Measurements from ENCODE around the gene GRIK4.

Gene GRIK4

DNA sequence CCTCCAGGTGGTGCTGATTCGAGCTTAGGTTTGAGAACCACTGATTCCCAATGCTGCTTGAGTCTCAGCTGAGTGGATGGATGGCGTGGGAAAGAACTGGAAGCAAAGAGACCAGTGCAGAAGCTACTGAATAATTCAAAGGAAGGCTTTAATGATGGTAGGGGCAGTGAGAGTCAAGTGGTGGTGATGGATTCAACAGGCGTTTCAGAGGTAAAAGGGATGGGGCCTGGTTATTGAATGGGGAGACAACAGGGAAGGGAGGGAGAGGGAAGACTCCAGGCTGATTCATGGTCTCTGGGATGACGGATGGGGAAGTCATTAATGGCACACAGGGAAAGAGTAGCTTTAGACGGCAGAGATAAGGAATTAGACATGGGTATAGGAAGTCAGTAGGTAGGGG, 408.0 kb downstream of the GRIK4 start:
- no peak for FAIRE-seq

DNA sequence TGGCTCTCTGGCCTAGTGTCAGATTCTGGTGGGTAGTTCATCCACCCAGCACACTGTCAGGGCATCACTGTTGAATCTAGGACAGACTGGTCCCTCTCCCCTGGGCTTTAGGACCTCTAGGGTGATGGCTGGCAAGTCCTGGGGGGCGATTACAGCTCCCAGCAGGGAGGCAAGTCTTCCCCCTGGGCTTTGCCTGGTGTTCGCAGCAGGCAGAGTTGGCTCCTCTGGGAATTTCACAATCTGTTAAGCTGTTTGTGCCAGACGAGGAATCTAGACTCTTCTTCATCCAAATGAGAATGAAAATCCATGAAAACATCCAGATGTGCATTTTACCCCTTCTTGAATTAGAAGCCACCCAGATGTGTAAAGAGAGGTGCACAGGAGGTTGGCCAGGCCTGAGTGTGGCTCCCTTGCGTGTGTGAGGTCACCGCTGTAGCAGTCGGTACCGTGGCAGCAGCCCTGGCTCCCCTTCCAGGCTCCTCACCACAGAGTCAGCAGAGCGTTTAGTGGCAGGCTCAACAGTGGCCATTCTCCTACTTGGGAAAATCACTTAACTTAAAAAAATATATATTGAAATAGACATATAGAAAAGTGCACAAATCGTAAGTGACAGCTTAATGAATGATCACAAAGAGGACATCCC, 412.4 kb downstream of the GRIK4 start:
- FAIRE-seq: no peak
- no peak for DNase-seq (ENCODE audit: insufficient read length, low spot score)

More for the DNA sequence above, 408.0 kb downstream of the GRIK4 start:
- DNase-seq (ENCODE audit: insufficient read length, low spot score): no peak

DNA sequence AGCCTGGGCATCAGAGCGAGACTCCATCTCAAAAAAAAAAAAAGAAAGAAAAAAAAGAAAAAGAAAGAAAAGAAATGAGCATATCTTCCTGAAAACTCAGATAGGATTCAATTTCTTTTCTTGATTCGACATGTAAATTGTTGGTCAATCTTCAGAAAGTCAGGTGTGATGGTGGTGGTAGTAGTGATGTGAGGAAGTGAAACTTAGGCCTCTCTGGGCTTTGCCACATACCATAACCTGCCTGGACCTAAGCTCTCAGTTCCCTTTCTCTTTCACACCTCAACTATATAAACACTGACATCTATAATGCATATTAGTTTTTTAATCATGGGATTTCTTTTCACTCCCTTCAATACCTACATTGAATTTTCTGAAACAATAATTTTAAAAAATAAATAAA, 414.4 kb downstream of the GRIK4 start:
- FAIRE-seq (no peak), DNase-seq (ENCODE audit: insufficient read length, low spot score) (no peak)

DNA sequence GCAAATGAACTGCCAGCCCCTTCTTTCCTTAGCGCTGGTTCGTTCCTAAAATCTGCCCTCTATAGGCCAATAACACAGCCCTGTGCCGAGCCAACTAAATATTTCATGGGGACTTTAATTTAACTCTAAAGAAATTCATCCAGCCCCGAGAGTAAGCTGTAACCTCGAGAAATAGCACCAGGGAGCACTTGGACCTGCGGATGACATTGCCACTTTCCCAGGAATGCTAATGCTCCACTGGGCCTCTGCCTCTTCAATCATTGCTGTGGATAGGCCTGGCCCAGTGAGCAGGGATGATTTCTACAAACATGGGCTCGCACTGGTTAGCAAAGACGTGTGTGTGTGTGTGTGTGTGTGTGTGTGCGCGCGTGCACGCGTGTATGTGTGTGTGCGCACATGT, 417.1 kb downstream of the GRIK4 start:
- DNase-seq (ENCODE audit: insufficient read length, low spot score) (no peak), FAIRE-seq (no peak)

DNA sequence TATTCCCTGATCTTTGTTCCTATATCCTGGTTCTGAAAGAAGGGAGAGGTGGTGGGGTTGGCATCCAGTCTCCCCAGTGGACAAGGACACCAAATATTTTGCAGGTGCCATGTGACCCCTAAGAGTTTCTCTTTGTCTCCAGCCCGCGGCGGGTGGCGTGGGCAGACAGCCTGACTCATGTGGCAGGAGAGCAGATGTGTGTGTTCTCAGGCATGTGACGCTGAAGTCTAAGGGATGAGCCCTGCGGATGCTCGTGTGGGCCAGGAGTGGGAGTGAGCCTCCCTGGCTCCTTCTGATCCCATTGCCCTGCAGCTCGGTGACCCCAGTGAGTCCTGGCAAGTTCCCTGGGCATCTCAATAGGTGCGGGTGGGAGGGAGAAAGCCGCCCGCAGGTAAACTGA, 417.5 kb downstream of the GRIK4 start:
- FAIRE-seq (no peak), DNase-seq (ENCODE audit: insufficient read length, low spot score) (no peak)

DNA sequence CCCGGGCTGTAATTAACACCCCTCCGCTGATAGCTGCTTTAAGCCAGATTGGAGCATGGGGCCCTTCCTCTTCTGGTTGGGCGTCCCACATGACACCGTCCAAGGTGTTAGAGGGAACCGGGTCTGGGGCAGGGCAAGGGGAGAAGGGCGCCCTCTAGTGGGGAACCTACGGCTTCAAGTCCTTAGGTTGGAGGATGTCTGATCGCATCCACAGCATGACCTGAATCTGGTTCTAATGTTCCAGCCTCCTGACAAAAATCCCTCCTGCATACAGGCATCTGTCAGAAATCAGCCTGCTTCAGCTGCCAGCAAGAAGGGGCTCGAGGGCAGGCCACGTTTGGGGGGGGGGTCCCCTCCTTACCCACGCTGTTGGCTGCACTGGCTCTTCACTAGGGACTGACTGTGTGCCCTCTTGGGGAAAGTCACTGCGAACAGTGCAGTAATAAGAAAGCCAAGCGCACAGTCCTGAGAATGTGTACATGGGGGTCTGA, 418.2 kb downstream of the GRIK4 start:
- DNase-seq (ENCODE audit: insufficient read length, low spot score) (peak; percentile 52), FAIRE-seq (no peak)

DNA sequence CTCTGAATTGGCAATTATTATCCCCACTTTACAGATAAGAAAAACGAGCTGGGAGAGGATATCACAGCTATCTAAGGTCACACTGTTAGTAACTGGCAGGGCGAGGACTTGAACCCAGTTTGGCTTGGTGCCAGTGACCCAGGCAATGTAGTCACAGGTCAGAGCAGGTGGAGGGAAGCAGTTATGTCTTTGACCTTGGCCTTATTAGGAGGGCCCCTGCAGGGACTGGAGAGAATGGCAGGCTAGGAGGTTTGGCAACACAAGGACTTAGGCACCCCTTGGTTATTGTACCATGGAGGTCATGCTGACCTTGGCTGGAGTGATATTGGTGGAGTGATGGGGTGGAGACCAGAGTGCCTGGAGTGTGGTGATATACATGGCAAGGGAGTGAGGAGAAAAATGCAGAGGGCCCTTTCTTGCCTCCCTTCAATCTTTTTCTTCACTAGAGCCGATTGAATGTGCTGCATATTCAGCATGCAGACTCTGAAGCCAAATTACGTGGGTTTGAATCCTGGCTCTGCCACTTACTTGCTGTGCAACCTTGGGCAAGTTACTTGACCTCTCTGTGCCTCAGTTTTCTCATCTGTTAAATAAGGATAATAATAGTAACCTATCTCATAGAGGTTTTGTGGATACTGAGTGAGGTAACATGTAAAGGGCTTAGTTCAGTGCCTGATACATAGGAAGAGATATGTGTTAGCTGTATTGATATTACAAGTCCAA, 419.7 kb downstream of the GRIK4 start:
- no peak for DNase-seq (ENCODE audit: insufficient read length, low spot score)

DNA sequence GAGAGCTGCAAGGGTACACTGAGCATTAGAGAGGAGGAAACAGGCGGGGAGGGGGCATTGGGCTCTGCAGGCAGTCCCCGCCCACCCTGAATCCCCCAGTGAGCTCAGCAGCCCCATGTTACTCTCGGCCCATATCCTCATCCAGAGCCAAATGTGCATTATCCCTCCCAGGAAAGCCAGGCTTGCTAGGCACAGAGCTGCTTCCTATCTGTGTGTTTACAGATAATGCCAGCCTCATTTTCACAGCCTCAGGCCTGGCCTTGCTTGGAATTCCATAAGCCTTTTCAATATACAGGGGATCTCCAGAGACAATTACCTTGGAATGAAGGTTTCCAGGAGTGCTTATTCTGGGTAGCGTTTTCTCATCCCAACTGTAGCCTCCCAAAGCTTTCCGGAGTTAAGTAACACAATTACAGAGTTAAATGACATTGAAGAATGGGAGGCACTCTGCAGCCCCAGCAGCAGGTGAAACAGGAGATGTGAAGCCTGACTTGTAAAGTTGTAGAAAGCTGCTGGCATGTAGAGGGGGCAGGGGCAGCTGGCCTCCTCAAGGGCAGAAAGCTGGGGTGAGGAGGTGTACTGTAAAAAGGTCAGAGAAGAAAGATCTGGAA, 420.9 kb downstream of the GRIK4 start:
- DNase-seq (ENCODE audit: insufficient read length, low spot score) (no peak), FAIRE-seq (no peak)

More for the DNA sequence above, 419.7 kb downstream of the GRIK4 start:
- FAIRE-seq: no peak

DNA sequence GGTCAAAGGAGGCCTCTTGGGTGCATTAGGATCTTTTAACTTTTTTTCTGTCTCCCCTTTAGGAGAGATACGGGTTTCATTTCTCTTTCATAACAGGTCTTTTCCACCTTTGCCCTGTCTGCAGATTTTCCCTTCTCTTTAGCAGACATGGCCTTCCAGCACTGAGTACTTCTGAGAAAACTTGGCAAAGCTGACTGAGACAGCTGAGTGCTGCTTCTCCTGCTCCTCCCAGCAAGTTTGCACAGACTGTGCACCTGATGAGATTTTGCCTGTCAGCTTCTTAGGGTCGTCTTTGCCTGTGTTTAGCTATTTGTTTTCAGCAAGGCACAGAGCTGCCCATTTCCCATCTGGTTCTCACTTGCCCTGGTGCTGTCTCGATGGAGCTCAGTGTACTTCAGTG, 424.8 kb downstream of the GRIK4 start:
- no peak for DNase-seq (ENCODE audit: insufficient read length, low spot score)
- no peak for FAIRE-seq

DNA sequence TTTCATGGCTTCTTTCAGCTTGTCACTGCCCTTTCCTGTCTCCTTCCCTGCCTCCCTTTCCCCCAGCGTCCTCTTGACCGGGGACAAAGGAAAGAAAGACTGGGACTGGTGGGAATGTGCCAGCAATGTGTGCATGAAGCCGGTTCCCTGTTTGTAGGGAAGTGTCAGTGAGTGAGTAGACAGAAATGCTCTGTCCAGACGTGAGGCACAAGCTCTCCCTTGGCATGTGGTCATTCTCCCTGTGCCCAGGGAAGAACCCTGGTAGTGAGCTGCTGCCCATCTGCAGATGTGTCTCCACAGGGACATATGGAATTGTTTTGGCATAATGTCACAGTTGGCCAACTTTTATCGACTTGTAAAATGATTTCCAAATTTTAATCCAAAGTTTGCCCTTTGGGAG, 426.0 kb downstream of the GRIK4 start:
- FAIRE-seq (no peak), DNase-seq (ENCODE audit: insufficient read length, low spot score) (no peak)

DNA sequence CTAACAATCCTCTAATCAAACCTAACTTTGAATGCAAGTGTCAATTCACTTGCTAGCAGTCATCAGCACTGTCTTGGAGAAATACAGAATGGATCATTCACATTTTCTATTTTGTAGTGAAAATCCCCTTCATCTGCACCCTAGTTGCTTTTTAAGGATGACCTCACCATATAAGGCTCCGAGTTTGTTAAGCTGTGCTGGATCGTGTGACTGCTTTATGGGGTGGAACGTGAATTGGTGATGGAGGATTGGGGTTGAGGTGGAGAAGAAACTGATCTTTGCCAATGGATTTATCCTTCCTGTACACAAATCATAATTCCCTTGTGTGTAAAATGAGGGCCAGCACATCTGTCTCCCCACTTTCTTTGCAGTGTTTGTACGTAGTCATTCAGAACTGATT, 426.7 kb downstream of the GRIK4 start:
- FAIRE-seq (no peak), DNase-seq (ENCODE audit: insufficient read length, low spot score) (no peak)

DNA sequence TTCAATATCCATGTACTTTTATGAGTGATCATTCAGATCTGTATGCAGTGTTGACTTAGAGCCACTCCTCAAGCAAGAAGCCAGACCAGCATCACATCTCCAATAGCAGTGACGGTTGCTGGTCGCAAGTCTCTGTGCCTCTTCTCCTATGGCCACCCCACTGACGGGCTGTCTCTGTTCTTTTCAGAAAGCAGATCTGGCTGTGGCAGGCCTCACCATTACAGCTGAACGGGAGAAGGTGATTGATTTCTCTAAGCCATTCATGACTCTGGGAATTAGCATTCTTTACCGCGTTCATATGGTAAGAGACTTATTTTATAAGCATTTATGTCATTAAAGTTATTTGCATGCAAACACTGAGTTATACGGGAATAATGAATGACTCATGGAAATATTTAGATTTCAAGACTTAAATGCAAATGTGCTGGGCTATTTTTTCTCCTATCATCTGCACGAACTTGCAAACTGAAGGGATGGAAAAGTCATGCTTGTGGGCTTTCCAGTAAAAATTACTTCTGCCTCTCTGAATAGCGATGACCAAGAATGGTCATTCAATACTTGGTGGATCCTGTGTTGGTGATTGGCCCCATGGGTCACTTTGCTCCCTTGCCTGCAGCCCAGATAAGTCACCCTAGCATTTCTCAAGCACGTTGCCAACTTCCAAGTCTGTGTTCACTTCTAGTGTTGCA, 428.8 kb downstream of the GRIK4 start:
- FAIRE-seq (no peak), DNase-seq (ENCODE audit: insufficient read length, low spot score) (no peak)

DNA sequence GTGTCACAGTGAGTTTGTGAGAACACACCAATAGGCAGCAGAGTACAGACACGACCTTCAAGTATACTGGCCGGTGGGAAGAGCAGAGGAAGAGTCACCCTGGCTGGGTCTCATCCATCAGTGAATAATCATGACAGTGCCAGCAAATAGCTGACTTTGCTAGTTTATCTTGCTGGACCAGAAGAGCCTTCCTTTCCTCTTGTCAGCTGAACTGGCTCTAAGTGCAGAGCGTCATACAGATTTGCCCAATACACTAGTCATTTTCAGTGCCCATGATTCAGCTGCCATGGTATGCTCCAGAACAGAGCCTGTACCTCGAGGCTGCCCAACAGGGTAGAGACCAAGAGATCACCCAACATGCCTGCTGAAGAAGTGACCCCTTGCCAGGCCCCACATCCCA, 429.5 kb downstream of the GRIK4 start:
- FAIRE-seq (no peak), DNase-seq (ENCODE audit: insufficient read length, low spot score) (no peak)

DNA sequence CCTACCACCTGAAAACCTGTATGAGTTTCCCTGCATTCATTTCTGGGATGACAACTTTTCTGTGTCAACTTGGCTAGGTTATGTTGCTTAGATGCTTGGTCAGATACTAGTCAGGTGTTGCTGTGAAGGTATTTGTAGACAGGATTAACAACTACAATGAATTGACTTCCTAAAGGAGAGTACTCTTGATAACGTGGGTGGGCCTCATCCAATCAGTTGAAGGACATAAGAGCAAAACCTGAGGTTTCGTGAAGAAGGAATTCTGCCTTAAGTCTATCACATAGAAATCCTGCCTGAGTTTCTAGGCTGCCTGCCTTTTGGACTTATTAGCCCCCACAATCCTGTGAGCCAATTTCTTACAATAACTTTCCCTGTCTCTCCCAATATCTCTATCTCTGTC, 431.2 kb downstream of the GRIK4 start:
- FAIRE-seq: no peak
- DNase-seq (ENCODE audit: insufficient read length, low spot score): no peak

DNA sequence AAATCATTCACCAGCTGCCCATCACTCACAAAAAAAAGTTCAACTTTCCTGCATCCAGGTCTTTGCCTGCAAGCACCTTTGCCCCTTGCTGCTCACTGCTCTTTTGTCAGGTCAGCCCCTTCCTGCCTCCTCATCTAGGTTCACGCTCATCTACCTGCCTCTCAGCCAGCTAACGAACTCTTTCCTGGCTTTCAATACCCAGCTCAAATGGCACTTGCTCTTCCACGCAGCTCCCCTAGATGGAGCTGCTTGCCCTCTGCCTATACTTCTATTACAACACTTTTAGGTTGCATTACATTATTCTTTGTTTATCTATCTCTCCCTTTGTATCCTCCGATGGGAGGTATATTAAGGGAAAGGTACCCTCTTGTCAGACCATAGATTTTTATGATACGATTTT, 433.5 kb downstream of the GRIK4 start:
- DNase-seq (ENCODE audit: insufficient read length, low spot score) (no peak), FAIRE-seq (no peak)

DNA sequence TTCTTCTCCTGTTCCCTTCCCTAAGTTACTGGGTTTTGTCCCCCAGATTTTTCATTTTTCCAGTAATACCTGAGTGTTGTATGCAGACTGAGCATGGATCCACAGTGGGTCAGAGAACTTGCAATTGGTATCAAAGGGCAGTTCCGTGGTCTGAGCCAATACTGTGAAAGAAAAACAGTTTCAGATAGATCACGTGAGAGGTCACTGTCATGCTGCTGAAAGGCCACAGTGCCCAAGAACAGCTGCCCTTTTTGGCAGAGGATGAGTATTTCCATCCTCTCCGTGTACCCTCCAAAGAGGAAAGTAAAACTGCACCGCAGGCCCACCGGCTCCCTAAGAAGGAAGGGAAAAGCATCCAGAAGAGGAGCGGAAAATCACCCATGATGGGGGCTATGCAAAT, 439.3 kb downstream of the GRIK4 start:
- no peak for FAIRE-seq

DNA sequence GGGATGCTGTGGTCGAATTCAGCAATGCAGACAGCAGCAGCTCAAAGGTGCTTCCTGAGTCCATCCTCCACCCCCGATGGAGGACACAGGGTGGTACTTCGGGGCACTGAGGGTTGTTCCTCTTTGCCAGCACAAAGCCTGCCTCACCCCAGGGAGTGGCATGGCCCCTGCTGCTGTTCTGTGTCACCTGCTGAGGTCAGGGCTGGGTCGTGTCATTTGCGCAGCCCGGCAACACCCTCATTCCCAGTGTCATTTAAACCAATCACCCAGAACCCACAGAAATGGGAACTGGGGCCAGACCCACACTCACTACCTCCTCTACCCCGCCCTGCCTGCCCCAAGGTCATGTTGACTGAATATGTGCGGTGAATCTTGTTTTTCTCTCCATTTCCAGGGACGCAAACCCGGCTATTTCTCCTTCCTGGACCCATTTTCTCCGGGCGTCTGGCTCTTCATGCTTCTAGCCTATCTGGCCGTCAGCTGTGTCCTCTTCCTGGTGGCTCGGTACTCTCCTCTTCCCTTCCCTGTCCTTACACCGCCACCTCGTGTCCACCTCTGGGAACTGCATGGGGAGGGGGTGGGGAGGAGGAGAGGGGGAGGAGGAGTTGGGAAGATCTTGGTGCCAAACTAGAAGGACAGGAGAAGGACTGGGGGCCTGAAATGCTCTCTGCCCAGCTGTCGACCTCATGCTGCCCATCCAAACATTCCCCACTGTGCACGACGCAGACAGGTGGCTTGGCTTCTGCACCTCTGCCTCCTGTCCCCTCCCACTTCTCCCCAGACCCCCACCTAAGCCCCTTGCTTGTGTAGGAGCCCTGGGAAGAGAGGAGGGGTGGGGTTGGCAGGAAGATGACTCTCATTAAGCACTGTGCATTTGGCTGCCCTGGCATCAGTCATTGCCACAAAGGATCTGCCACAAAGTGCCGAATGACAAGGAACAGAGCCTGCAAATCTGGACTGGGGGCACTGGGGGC, 441.2 kb downstream of the GRIK4 start:
- peak; percentile 75 for DNase-seq (ENCODE audit: insufficient read length, low spot score)
- FAIRE-seq: peak; percentile 95

More for the DNA sequence above, 439.3 kb downstream of the GRIK4 start:
- no peak for DNase-seq (ENCODE audit: insufficient read length, low spot score)

DNA sequence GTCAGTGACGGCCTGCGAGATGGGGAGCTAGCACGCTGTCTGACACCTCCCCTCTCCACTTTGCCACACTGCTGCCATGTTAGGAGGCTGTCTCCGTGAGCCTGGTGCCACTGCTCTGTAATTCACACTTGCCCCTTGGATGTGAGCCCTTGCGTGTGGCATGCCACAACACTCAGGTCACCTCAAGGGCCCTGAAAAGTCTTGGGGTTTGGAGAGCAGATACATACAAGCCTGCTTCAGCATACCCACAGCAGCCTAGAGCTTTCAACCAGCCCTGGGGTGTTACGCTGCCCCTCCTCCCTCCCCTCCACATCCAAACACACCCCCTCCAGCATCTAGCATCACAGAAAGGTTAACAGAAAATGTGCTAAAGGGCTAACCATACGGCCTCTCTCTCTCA, 442.8 kb downstream of the GRIK4 start:
- no peak for DNase-seq (ENCODE audit: insufficient read length, low spot score)
- FAIRE-seq: no peak

DNA sequence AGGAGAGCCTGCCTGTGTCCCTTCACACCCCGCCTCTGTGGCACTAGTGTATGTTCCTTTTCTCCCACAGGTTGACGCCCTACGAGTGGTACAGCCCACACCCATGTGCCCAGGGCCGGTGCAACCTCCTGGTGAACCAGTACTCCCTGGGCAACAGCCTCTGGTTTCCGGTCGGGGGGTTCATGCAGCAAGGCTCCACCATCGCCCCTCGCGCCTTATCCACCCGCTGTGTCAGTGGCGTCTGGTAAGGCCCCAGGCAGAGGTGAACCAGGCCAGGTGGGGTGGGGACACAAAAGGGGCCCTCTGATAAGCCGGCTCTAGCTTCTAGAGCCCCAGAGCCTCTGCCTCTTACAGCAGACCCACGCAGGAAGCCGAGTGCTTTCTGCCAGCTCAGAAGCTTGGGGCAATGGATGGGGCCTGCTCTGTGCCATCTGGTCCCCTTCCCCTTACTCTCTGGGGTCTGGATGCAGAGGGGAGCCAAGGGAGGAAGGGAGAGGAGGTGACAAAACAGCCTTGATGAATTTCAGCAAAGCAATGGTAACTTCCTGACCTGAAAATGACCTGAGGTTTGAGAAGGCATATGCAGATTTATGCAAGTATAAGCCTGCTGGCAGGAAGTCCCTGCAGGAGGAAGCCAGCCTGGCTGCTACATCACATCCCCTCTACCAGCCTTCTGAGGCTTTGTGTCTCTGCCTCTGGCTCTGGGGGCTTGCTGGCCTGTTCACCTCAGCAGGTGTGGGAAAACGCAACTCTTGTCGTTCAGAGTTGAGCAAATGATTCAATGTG, 445.4 kb downstream of the GRIK4 start:
- DNase-seq (ENCODE audit: insufficient read length, low spot score) (no peak), FAIRE-seq (no peak)
